Stimulated activated CD8-positive, alpha-beta memory T cell treated with anti-CD3 and anti-CD28 coated beads, Interleukin-2, amount 100 ng/mL, for 1 hour (primary cell): Measurements from ENCODE around the gene PDE9A.

Experiments used
- DNase-seq, 2 donors: peaks; one replicate each; pipeline ENCODE4 v3.0.0-alpha.2; 2020; ENCODE audit warnings: low read depth in 2 of 2

PDE9A gene

DNA sequence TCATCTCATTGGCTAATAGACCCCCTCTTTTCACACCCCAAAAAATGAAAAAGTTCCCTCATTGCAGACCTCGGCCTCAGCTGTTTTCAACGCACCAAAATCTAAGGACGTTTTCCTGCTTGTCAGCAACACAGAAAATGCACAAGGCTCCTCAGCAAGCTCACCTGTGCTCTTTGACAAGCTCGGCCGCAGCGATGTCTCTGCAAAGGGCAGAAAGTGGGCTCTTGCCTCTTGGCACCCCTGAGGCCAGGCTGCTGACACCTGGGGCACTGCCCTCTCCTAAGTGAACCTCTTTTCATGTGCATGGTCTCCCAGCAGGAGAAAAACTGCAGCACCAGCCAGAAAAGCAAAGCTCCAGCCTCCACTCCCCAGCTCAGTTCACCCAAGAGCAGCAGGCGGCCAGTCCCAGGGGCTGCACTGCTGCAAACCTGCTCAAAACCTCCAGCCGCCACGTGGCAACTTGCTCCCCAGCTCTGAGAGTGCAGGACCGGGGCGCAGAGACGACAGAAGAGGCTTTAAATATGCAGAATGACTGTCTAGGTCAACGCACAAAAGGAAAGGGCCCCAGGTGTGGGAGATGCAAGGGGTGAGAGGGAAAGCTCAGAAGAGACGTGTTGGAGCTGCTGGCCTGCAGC, 101.7 kb downstream of the PDE9A start:
- no peak for DNase-seq

GRCh38 chr21:42755766-42756579, 102.6 kb downstream of the PDE9A start:
- DNase-seq: no peak

DNA sequence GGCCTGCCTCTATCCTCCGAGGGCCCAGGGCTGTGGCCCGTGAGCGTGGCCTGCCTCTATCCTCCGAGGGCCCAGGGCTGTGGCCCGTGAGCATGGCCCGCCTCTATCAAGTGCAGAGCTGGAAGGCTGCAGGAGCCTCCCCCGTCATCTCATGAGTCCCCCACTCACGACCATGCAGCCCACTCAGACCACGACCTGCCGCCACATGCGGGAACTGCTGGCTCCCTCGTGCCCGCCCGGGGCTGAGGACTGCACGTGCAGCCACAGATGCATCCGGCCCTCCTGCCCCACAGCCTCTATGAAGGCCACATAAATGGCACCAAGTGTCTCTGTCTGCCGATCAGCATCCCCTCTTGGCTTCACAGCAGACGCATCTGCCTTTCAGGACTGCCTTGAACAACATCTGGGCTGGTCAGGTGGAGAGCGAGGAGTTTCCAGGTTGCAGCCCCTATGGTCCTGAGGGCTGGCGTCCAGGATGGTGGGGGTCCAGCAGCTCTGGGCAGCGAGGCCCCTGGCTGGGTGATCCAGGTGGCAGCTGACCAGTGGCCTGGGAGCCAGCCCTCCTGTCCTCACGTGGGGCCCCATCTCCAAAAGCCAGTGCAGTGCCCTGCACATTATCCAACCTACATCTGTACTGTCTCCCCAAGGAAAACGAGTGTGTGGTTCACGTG, 103.3 kb downstream of the PDE9A start:
- no peak for DNase-seq

DNA sequence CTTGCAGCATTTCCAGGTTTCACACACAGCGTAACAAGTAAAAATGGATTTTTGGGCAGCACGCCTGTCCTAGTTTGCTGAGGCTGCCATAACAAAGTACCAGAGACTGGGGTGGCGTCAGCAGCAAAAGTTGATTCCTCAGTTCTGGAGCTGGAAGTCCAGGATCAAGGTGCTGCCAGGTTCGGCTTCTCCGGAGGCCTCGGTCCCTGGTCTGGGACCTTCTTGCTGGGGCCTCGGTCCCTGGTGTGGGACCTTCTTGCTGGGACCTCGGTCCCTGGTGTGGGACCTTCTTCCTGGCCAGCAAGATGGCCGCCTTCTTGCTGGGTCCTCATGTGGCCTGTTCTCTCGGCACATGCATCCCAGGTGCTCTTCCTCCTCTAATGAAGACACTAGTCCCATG, 104.0 kb downstream of the PDE9A start:
- no peak for DNase-seq

DNA sequence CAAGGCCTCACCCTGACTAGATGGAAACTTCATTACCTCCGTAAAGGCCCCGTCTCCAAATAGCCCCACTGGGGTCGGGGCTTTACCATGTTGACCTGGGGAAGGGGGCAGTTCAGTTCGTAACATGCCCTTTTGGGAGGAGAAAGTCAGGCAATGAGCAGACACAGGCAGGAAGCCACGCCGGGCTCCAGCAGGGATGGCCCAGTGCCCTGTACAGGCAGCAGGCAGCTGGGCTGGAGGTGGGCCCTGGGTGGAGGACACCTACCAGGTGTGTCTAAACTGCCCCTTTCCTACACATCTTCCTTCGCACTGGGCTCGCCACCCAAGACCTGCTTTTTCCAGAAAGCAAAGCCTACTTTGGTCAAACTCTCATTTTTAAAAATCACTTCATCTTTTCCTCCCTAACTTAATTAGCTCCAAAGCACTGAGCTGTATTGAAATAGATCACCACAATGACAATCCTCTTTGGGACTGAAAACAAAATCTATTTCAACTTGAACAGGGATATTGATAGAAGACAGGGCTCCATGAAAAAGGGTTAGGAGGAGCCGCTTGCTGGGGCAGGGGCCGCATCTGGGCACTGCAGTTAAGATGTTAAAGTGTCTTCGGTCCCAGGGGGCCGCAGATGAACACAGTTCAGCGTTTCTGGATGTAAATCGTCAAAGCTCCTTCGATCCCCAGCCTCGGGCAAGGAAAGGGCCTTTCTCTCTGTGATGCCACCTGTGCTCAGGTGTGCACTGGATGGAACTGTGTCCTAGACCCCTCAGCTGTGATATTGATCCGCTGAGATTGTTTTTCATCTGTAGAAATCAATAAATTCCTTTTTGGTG, 104.6 kb downstream of the PDE9A start:
- no peak for DNase-seq

DNA sequence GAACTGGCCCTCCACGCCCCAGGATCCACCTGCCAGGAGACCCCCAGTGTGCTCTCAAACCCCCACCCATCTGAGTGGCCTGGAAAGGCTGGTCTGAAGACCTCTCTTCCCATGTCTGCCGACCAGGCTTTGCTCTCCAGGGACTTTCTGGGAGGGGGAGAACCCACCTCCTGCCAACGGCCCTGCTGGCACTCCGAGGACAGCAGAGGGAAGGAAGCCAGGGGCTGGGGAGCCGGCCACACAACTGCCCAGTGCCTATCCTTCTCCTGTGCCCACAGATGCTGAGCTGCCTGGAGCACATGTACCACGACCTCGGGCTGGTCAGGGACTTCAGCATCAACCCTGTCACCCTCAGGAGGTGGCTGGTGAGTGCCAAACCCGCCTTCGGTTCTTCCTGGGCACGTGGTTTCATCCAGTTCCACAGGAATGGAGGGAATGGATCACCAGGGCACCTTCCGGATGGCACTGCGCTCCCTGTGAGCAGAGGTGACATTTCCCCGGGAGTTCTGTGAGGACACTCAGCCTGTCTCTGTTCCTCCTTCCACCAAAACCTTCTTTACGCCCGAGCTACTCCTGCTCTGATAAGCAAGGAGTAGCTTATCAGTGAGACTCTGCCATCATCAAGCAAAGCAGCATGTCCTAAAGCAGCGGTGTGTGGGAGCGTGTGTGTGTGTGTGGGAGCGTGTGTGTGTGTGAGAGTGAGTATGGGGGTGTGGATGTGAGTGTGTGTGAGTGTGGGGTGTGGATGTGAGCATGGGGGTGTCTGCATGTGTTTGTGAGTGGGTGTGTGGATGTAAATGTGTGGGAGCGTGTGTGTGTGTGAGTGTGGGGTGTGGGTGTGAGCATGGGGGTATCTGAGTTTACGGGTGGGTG, 105.5 kb downstream of the PDE9A start:
- DNase-seq: no peak

DNA sequence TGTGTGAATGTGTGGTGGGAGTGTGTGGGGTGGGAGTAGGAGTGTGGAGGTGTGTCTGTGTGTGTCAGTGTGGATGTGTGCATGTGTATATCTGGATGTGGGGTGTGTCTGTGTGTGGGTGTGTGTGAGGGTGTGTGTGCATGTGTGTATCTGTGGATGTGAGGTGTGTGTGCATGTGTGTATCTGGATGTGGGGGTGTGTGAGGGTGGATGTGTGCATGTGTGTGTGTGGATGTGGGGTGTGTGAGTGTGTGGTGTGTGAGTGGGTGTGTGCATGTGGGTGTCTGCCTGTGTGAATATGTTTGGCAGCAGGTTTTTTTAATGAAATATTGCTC, 106.1 kb downstream of the PDE9A start:
- no peak for DNase-seq

- DNase-seq: no peak
These were observed 107.0 kb downstream of the PDE9A start for GRCh38 chr21:42760361-42760950.

- DNase-seq: no peak
These were observed 107.7 kb downstream of the PDE9A start for GRCh38 chr21:42760951-42761751.

GRCh38 chr21:42761776-42762335, 108.4 kb downstream of the PDE9A start:
- no peak for DNase-seq

DNA sequence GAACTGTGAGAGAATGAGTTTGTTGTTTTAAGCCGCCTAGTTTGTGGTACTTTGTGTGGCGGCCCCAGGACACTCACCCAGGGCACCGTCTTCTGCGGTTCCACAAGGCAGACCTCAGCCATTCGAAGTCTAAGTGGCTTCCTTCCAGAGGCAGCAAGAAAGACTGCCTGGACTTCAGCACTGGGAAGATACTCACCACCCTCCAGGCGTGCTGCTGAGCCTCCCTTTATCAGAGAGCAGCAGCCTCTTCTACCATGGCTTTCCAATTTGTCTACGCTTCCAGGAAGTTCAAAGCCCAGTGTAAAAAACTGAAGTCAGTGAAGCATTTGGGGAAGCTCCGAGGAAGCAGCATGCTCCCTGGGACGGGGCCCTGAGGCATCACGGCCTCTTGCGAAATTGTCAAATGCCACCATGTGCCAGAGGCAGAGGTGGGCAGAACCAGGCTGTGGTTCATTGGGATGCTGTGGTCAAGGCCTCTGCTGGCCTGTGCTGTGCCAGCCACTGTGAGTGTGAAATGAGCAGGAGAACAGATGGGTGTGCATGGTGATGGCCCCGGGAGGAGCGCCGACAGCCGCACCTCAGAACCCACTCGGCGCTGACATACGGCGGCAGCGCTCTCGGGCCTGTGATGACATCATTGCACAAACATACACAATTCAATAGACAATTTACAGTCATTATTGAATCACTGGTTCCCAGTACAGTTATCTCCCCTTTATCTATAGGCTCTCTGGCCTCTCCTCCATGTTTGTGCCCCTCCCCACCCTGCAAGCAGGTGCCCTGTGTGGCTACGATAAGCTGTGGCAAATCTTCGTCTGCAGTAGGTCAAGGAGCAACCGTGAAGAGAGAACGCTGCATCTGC, 110.4 kb downstream of the PDE9A start:
- DNase-seq: no peak

GRCh38 chr21:42764443-42764760, 111.0 kb downstream of the PDE9A start:
- no peak for DNase-seq

GRCh38 chr21:42764883-42765282, 111.5 kb downstream of the PDE9A start:
- DNase-seq: no peak

GRCh38 chr21:42765656-42766055, 112.2 kb downstream of the PDE9A start:
- no peak for DNase-seq

GRCh38 chr21:42766739-42767560, 113.5 kb downstream of the PDE9A start:
- DNase-seq: no peak

GRCh38 chr21:42767561-42767835, 114.1 kb downstream of the PDE9A start:
- no peak for DNase-seq

GRCh38 chr21:42768324-42769121, 115.1 kb downstream of the PDE9A start:
- DNase-seq: no peak
